K562 (cell line): ENCODE results near the gene TMEM179. TPM values are rescaled to one million over a fixed set of nuclear protein-coding genes. Genes with fewer than 3 reads are reported as not detected.

Experiments
- DMBX1 ChIP-seq: fragments of 250-450 bp; sonication (Bioruptor Pico); IDR thresholded peaks from 2 replicates; pipeline ENCODE4 v1.8.0; 2022; ENCODE audit warnings: inconsistent platforms, mild to moderate bottlenecking, moderate library complexity, borderline replicate concordance
- GTF2F1 ChIP-seq: IDR thresholded peaks from 2 replicates; pipeline ENCODE4 v1.6.1; 2011; ENCODE audit warnings: low read depth, low read length, improper control_type of control experiment
- GTF3C2 ChIP-seq: IDR thresholded peaks from 3 replicates; pipeline ENCODE4 v1.6.1; 2011; ENCODE audit warnings: borderline replicate concordance, mild to moderate bottlenecking, moderate library complexity; ENCODE audit not compliant: insufficient read length; ENCODE audit errors: extremely low read depth
- ILK ChIP-seq: fragments of 450-650 bp; IDR thresholded peaks from 2 replicates; pipeline ENCODE4 v1.6.1; 2016; ENCODE audit warnings: missing genetic modification characterization, low read depth, mild to moderate bottlenecking, missing compliant biosample characterization, moderate library complexity, borderline replicate concordance
- NR2C2 ChIP-seq, 2 experiments: fragments of 200-800 bp in 1 of 2; sonication (Bioruptor generic) in 1 of 2; sonication (generic) in 1 of 2; formaldehyde crosslinking in 1 of 2; IDR thresholded peaks; 2 replicates each; pipeline versions ENCODE4 v1.6.1 to v1.8.0; 2016 to 2022; ENCODE audit warnings: mild to moderate bottlenecking in 1 of 2, missing compliant biosample characterization in 1 of 2, missing genetic modification characterization in 1 of 2, missing genetic modification reagents in 1 of 2
- NR4A1 ChIP-seq, 2 experiments: fragments of 250-450 bp in 1 of 2; fragments of 450-650 bp in 1 of 2; sonication (Bioruptor Pico) in 1 of 2; IDR thresholded peaks; 2 replicates each; pipeline versions ENCODE4 v1.4.0 to v1.6.1; 2016 to 2020; ENCODE audit warnings: mild to moderate bottlenecking in 2 of 2, missing compliant biosample characterization in 1 of 2, missing genetic modification characterization in 1 of 2, moderate library complexity in 1 of 2
- POLR2B ChIP-seq: fragments of 450-650 bp; IDR thresholded peaks from 2 replicates; pipeline ENCODE4 v1.6.1; 2018; ENCODE audit warnings: low read depth; ENCODE audit not compliant: partially characterized antibody
- TBL1XR1 ChIP-seq, 2 experiments: IDR thresholded peaks; 2 replicates each; pipeline ENCODE4 v1.6.1; 2012; ENCODE audit warnings: improper control_type of control experiment in 2 of 2, low read length in 2 of 2, mild to moderate bottlenecking in 1 of 2
- TOE1 ChIP-seq, 2 experiments: fragments of 450-650 bp in 1 of 2; sonication (generic) in 1 of 2; formaldehyde crosslinking in 1 of 2; IDR thresholded peaks; 2 replicates each; pipeline versions ENCODE4 v1.7.1 to v1.8.0; 2016 to 2022; ENCODE audit warnings: borderline replicate concordance in 2 of 2, mild to moderate bottlenecking in 2 of 2, antibody characterized with exemption in 1 of 2, inconsistent platforms in 1 of 2, low read depth in 1 of 2, missing genetic modification reagents in 1 of 2, moderate library complexity in 1 of 2
- TRIM28 ChIP-seq: fragments of 450-650 bp; IDR thresholded peaks from 2 replicates; pipeline ENCODE4 v1.6.1; 2017
- XRCC5 ChIP-seq: fragments of 200-400 bp; formaldehyde crosslinking; IDR thresholded peaks from 2 replicates; pipeline ENCODE4 v1.6.1; 2017; ENCODE audit warnings: low read depth, mild to moderate bottlenecking, low read length
- ZBTB11 ChIP-seq, 3 experiments: fragments of 200-800 bp in 1 of 3; fragments of 250-450 bp in 1 of 3; fragments of 450-650 bp in 1 of 3; sonication (Bioruptor Pico) in 1 of 3; sonication (Bioruptor generic) in 1 of 3; formaldehyde crosslinking in 1 of 3; IDR thresholded peaks; 2 replicates each; pipeline versions ENCODE4 v1.6.1 to v1.8.0; 2016 to 2022; ENCODE audit warnings: mild to moderate bottlenecking in 2 of 3, missing genetic modification characterization in 2 of 3, missing compliant biosample characterization in 1 of 3, moderate library complexity in 1 of 3
- ZNF12 ChIP-seq: sonication (generic); formaldehyde crosslinking; IDR thresholded peaks from 2 replicates; pipeline ENCODE4 v1.4.0; 2020; ENCODE audit warnings: mild to moderate bottlenecking, missing genetic modification reagents
- ZNF165 ChIP-seq: fragments of 250-450 bp; sonication (Bioruptor Pico); IDR thresholded peaks from 2 replicates; pipeline ENCODE4 v1.4.0; 2020; ENCODE audit warnings: borderline replicate concordance
- ZNF445 ChIP-seq: fragments of 250-450 bp; sonication (Bioruptor Pico); IDR thresholded peaks from 2 replicates; pipeline ENCODE4 v1.4.0; 2020; ENCODE audit warnings: low read depth, mild to moderate bottlenecking, moderate library complexity
- polyA plus RNA-seq, 8 experiments: library from polyadenylated mRNA; depleted of rRNA in 4 of 8; stranded (reverse) in 5 of 8; unstranded in 3 of 8; fragments of >200 nt; fragmentation: Nextera tagmentation in 2 of 8; fragmentation: Illumina TruSeq in 1 of 8; extraction: Ambion mirVana in 2 of 8; extraction: Trizol in 1 of 8; gene quantifications; 2 replicates each; pipeline versions ENCODE4 v1.2.1 to v1.2.3, GENCODE V29; 2011 to 2014; ENCODE audit warnings: inconsistent platforms in 1 of 8, missing spikeins in 1 of 8
- total RNA-seq, 7 experiments: library from RNA; depleted of rRNA in 6 of 7; stranded (reverse); fragments of >200 nt in 6 of 7; fragmentation: Illumina TruSeq in 2 of 7; extraction: Trizol in 2 of 7; gene quantifications; 2 replicates each; pipeline versions ENCODE4 v1.2.1 to v1.2.3, GENCODE V29; 2011 to 2021; ENCODE audit warnings: low replicate concordance in 1 of 7
- TF ChIP-seq, protein P1 (sequence below): sonication (generic); formaldehyde crosslinking; IDR thresholded peaks from 2 replicates; pipeline ENCODE4 v1.8.0; 2023; ENCODE audit warnings: mild to moderate bottlenecking, missing genetic modification reagents

TMEM179 gene
- total and polyA plus RNA-seq, 9 of the 15 experiments (the other 6 are each of a cell fraction or from before 2014, with no cell fraction given) = not detected

- TF ChIP-seq ILK (tag) (no peak), TOE1 (IDR thresholded peaks at IDR 0.05; ENCODE audit: borderline replicate concordance) (no peak), TOE1 (CRISPR knock-in tag; IDR thresholded peaks at IDR 0.05; ENCODE audit: borderline replicate concordance, low read depth) (no peak), ZNF165 (no peak), GTF2F1 (no peak), ZNF12 (CRISPR knock-in tag) (no peak), ZNF445 (CRISPR knock-in tag) (no peak), POLR2B (no peak), ZBTB11 (CRISPR knock-in tag; IDR thresholded peaks at IDR 0.05) (no peak), XRCC5 (no peak), TBL1XR1 (IDR thresholded peaks at IDR 0.05; ENCODE audit: low read length in 2 of 2) (no peak), GTF3C2 (no peak), NR4A1 (CRISPR knock-in tag; IDR thresholded peaks at IDR 0.05) (no peak), NR4A1 (tag; IDR thresholded peaks at IDR 0.05) (no peak), DMBX1 (CRISPR knock-in tag) (no peak), TRIM28 (no peak), NR2C2 (CRISPR knock-in tag; IDR thresholded peaks at IDR 0.05) (no peak), NR2C2 (tag; IDR thresholded peaks at IDR 0.05) (no peak)
- TF ChIP-seq, protein P1, sequence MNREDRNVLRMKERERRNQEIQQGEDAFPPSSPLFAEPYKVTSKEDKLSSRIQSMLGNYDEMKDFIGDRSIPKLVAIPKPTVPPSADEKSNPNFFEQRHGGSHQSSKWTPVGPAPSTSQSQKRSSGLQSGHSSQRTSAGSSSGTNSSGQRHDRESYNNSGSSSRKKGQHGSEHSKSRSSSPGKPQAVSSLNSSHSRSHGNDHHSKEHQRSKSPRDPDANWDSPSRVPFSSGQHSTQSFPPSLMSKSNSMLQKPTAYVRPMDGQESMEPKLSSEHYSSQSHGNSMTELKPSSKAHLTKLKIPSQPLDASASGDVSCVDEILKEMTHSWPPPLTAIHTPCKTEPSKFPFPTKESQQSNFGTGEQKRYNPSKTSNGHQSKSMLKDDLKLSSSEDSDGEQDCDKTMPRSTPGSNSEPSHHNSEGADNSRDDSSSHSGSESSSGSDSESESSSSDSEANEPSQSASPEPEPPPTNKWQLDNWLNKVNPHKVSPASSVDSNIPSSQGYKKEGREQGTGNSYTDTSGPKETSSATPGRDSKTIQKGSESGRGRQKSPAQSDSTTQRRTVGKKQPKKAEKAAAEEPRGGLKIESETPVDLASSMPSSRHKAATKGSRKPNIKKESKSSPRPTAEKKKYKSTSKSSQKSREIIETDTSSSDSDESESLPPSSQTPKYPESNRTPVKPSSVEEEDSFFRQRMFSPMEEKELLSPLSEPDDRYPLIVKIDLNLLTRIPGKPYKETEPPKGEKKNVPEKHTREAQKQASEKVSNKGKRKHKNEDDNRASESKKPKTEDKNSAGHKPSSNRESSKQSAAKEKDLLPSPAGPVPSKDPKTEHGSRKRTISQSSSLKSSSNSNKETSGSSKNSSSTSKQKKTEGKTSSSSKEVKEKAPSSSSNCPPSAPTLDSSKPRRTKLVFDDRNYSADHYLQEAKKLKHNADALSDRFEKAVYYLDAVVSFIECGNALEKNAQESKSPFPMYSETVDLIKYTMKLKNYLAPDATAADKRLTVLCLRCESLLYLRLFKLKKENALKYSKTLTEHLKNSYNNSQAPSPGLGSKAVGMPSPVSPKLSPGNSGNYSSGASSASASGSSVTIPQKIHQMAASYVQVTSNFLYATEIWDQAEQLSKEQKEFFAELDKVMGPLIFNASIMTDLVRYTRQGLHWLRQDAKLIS (CRISPR knock-in tag) = no peak
Observed at GRCh38 chr14:104582005-104582404, 22.6 kb downstream of the TMEM179 start (continued).
